Endothelial cell of umbilical vein (primary cell): ENCODE data around the gene CAMK2N1.

Source experiments
- EZH2 ChIP-seq: IDR thresholded peaks from 2 replicates; pipeline ENCODE4 v1.6.1; 2012; ENCODE audit warnings: borderline replicate concordance, low read depth, mild to moderate bottlenecking, moderate library complexity, low read length, inconsistent platforms; ENCODE audit not compliant: severe bottlenecking
- FOS ChIP-seq: IDR thresholded peaks from 2 replicates; pipeline ENCODE4 v1.6.1; 2011; ENCODE audit warnings: mild to moderate bottlenecking, low read length, moderate library complexity, borderline replicate concordance; ENCODE audit not compliant: insufficient read depth
- POLR2A ChIP-seq: IDR thresholded peaks from 2 replicates; pipeline ENCODE4 v1.6.1; 2012; ENCODE audit warnings: low read depth, mild to moderate bottlenecking, control low read depth, low read length
- POLR2AphosphoS5 ChIP-seq: IDR thresholded peaks from 2 replicates; pipeline ENCODE4 v1.6.1; 2012; ENCODE audit warnings: low read depth, mild to moderate bottlenecking, control low read depth, low read length, moderate library complexity; ENCODE audit not compliant: insufficient read depth
- TF ChIP-seq, protein P1 (sequence below), 2 donors: IDR thresholded peaks; 1 replicate in 1 of 2; 2 replicates in 1 of 2; pipeline ENCODE4 v1.5.1; 2011; ENCODE audit warnings: low read length in 2 of 2, mild to moderate bottlenecking in 2 of 2, moderate library complexity in 2 of 2, control low read depth in 1 of 2, inconsistent platforms in 1 of 2, low read depth in 1 of 2; ENCODE audit not compliant: insufficient read depth in 1 of 2; ENCODE audit errors: extremely low read depth in 1 of 2
- TF ChIP-seq, protein P2 (sequence below): IDR thresholded peaks from 2 replicates; pipeline ENCODE4 v1.6.1; 2011; ENCODE audit not compliant: insufficient read depth, insufficient read length

DNA sequence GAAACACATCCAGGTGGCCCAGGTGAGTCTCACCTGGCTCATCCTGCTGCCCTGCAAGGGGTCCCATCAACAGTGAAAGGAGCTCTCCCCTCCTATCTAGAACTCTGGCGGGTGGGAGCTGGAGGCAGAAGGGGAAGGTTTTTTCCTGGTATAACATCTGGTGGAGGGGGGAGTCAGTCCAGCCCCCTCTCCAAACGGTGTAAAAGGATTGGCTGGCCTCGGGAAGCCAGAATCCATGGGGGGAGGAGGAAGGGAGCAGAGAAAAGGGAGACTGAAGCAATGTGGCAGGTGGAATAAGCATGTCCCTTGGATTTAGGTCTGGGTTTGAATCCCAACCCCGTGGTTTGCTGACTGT lies 1.2 kb upstream of the CAMK2N1 start:
- TF ChIP-seq POLR2A = no peak
- no peak for TF ChIP-seq POLR2AphosphoS5
- no peak for TF ChIP-seq EZH2
- TF ChIP-seq, protein P1, sequence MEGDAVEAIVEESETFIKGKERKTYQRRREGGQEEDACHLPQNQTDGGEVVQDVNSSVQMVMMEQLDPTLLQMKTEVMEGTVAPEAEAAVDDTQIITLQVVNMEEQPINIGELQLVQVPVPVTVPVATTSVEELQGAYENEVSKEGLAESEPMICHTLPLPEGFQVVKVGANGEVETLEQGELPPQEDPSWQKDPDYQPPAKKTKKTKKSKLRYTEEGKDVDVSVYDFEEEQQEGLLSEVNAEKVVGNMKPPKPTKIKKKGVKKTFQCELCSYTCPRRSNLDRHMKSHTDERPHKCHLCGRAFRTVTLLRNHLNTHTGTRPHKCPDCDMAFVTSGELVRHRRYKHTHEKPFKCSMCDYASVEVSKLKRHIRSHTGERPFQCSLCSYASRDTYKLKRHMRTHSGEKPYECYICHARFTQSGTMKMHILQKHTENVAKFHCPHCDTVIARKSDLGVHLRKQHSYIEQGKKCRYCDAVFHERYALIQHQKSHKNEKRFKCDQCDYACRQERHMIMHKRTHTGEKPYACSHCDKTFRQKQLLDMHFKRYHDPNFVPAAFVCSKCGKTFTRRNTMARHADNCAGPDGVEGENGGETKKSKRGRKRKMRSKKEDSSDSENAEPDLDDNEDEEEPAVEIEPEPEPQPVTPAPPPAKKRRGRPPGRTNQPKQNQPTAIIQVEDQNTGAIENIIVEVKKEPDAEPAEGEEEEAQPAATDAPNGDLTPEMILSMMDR (IDR thresholded peaks at IDR 0.05; ENCODE audit: extremely low read depth in 1 of 2, insufficient read depth in 1 of 2, low read depth in 1 of 2, low read length in 2 of 2) = no peak
- TF ChIP-seq FOS = no peak
- TF ChIP-seq, protein P2, sequence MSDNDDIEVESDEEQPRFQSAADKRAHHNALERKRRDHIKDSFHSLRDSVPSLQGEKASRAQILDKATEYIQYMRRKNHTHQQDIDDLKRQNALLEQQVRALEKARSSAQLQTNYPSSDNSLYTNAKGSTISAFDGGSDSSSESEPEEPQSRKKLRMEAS = no peak
